ENCODE results near the gene PCID2.

DNA sequence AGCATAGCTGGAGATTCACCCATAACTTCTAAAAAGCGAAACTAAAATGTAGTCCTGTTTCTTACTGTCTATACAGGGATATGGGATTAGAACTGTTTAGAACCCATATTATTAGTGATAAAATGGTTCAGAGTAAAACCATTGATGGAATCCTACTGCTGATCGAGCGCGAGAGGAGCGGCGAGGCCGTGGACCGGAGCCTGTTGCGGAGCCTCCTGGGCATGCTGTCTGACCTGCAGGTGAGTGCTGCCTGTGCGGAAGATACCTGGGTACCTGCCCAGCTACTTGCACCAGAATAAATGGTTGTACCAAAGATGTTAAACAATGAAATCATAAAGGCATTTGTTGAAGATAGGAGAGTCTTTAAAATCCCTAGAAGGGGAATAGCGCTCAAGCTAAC lies 24.6 kb upstream of the PCID2 start:
- TF ChIP-seq, protein P1, sequence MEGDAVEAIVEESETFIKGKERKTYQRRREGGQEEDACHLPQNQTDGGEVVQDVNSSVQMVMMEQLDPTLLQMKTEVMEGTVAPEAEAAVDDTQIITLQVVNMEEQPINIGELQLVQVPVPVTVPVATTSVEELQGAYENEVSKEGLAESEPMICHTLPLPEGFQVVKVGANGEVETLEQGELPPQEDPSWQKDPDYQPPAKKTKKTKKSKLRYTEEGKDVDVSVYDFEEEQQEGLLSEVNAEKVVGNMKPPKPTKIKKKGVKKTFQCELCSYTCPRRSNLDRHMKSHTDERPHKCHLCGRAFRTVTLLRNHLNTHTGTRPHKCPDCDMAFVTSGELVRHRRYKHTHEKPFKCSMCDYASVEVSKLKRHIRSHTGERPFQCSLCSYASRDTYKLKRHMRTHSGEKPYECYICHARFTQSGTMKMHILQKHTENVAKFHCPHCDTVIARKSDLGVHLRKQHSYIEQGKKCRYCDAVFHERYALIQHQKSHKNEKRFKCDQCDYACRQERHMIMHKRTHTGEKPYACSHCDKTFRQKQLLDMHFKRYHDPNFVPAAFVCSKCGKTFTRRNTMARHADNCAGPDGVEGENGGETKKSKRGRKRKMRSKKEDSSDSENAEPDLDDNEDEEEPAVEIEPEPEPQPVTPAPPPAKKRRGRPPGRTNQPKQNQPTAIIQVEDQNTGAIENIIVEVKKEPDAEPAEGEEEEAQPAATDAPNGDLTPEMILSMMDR (IDR thresholded peaks at IDR 0.05), result no peak
- no peak for TF ChIP-seq SIN3A (IDR thresholded peaks at IDR 0.05; ENCODE audit: borderline replicate concordance, insufficient read depth, low read depth, low read length)
